IMR-90 (cell line): ENCODE measurements around the gene SLCO2B1. TPM values are rescaled to one million over a fixed set of nuclear protein-coding genes. Genes with fewer than 3 reads are reported as not detected.

ENCODE experiments used
- ATAC-seq: fragments of 200-7000 bp; cut with Tn5 transposase; 2 replicates; pipeline ENCODE4 v1.9.1; 2020; ENCODE audit warnings: low read depth, mild to moderate bottlenecking, moderate library complexity
- BruUV-seq: library from RNA; stranded (reverse); fragments of 400-500 nt; replicated peaks from 2 replicates; lab custom pipeline; 2021; lab: Mats Ljungman, UMichigan
- CTCF ChIA-PET: fragments of 300-600 bp; formaldehyde crosslinking; extraction: SDS; loops from one replicate; lab custom pipeline; 2021; ENCODE audit warnings: antibody characterized with exemption; lab: Yijun Ruan, JAX
- POLR2A ChIA-PET: fragments of 300-600 bp; sonication (Branson Sonifier 250); formaldehyde crosslinking; loops from one replicate; lab custom pipeline; 2022; ENCODE audit warnings: antibody characterized with exemption; ENCODE audit not compliant: unreplicated experiment; lab: Charles Lee
- DNase-seq: peaks from one replicate; pipeline ENCODE4 v3.0.0; 2013
- H2AFZ ChIP-seq: replicated peaks from 2 replicates; pipeline ENCODE3; 2013; ENCODE audit warnings: low read length, mild to moderate bottlenecking; ENCODE audit not compliant: poor library complexity
- H2AK5ac ChIP-seq: 2 replicates; pipeline ENCODE4 v1.6.1; 2013; ENCODE audit warnings: low read depth, low read length, inconsistent platforms
- H2AK9ac ChIP-seq: replicated peaks from 2 replicates; pipeline ENCODE3; 2013; ENCODE audit warnings: mild to moderate bottlenecking, low read depth, low read length, moderate library complexity; ENCODE audit not compliant: poor library complexity
- H2BK120ac ChIP-seq: 2 replicates; pipeline ENCODE4 v1.6.1; 2013; ENCODE audit warnings: low read depth, low read length, inconsistent platforms
- H2BK15ac ChIP-seq: 3 replicates; pipeline ENCODE4 v1.6.1; 2013; ENCODE audit warnings: low read depth, low read length, inconsistent platforms
- H2BK20ac ChIP-seq: 2 replicates; pipeline ENCODE4 v1.6.1; 2013; ENCODE audit warnings: low read depth, mild to moderate bottlenecking, inconsistent platforms, low read length, moderate library complexity
- H2BK5ac ChIP-seq: 2 replicates; pipeline ENCODE4 v1.6.1; 2013; ENCODE audit warnings: mild to moderate bottlenecking, low read depth, low read length, inconsistent platforms; ENCODE audit not compliant: poor library complexity, severe bottlenecking
- H3K14ac ChIP-seq: replicated peaks from 2 replicates; pipeline ENCODE4 v1.6.1; 2013; ENCODE audit warnings: low read depth, low read length, inconsistent platforms
- H3K18ac ChIP-seq: 2 replicates; pipeline ENCODE4 v1.6.1; 2013; ENCODE audit warnings: low read depth, low read length, control low read depth
- H3K23ac ChIP-seq: 2 replicates; pipeline ENCODE4 v1.6.1; 2013; ENCODE audit warnings: low read depth, low read length, inconsistent platforms
- H3K27ac ChIP-seq: 2 replicates; pipeline ENCODE4 v1.5.1; 2013; ENCODE audit warnings: mild to moderate bottlenecking, control low read depth, low read length; ENCODE audit not compliant: insufficient read depth
- H3K27me3 ChIP-seq: 2 replicates; pipeline ENCODE4 v1.6.1; 2013; ENCODE audit warnings: low read length; ENCODE audit not compliant: control insufficient read depth, insufficient read depth
- H3K36me3 ChIP-seq: 2 replicates; pipeline ENCODE4 v1.6.1; 2013; ENCODE audit warnings: low read length, mixed read lengths; ENCODE audit not compliant: control insufficient read depth, insufficient read depth
- H3K4ac ChIP-seq: 2 replicates; pipeline ENCODE4 v1.6.1; 2013; ENCODE audit warnings: low read depth, low read length, inconsistent platforms
- H3K4me1 ChIP-seq: 2 replicates; pipeline ENCODE4 v1.6.1; 2013; ENCODE audit warnings: low read length, mixed read lengths; ENCODE audit not compliant: control insufficient read depth, insufficient read depth
- H3K4me2 ChIP-seq: 2 replicates; pipeline ENCODE4 v1.6.1; 2013; ENCODE audit warnings: low read depth, mild to moderate bottlenecking, control low read depth, low read length, moderate library complexity
- H3K4me3 ChIP-seq: 2 replicates; pipeline ENCODE4 v1.5.1; 2013; ENCODE audit warnings: low read depth, mild to moderate bottlenecking, control low read depth, low read length, moderate library complexity; ENCODE audit not compliant: insufficient read depth
- H3K56ac ChIP-seq: 2 replicates; pipeline ENCODE4 v1.6.1; 2013; ENCODE audit warnings: low read length, inconsistent platforms; ENCODE audit not compliant: insufficient read depth; ENCODE audit errors: extremely low read depth
- H3K79me1 ChIP-seq, 2 experiments: 2 replicates each; pipeline ENCODE4 v1.6.1; 2013; ENCODE audit warnings: low read length in 2 of 2, inconsistent platforms in 1 of 2, low read depth in 1 of 2
- H3K9ac ChIP-seq: 2 replicates; pipeline ENCODE4 v1.6.1; 2013; ENCODE audit warnings: low read depth, low read length, control low read depth
- H3K9me1 ChIP-seq: 2 replicates; pipeline ENCODE4 v1.6.1; 2013; ENCODE audit warnings: low read length, inconsistent platforms; ENCODE audit not compliant: insufficient read depth
- H3K9me3 ChIP-seq: 2 replicates; pipeline ENCODE4 v1.6.1; 2013; ENCODE audit warnings: low read length; ENCODE audit not compliant: control insufficient read depth, insufficient read depth
- H4K20me1 ChIP-seq: 2 replicates; pipeline ENCODE4 v1.6.1; 2013; ENCODE audit warnings: low read length, inconsistent platforms; ENCODE audit not compliant: insufficient read depth
- H4K5ac ChIP-seq: 2 replicates; pipeline ENCODE4 v1.6.1; 2013; ENCODE audit warnings: mild to moderate bottlenecking, low read depth, low read length, control low read depth
- H4K8ac ChIP-seq, 2 experiments: 2 replicates each; pipeline ENCODE4 v1.6.1; 2013; ENCODE audit warnings: low read depth in 2 of 2, low read length in 2 of 2, control low read depth in 1 of 2, inconsistent platforms in 1 of 2
- H4K91ac ChIP-seq: 2 replicates; pipeline ENCODE4 v1.6.1; 2013; ENCODE audit warnings: low read depth, low read length, inconsistent platforms; ENCODE audit not compliant: insufficient read depth
- BHLHE40 ChIP-seq: fragments of 150-350 bp; IDR thresholded peaks from 2 replicates; pipeline ENCODE4 v1.6.1; 2016; ENCODE audit warnings: mild to moderate bottlenecking, low read depth, low read length
- CEBPB ChIP-seq: IDR thresholded peaks from 2 replicates; pipeline ENCODE4 v1.6.1; 2012; ENCODE audit warnings: low read depth, low read length, improper control_type of control experiment
- FOS ChIP-seq: fragments of 150-350 bp; IDR thresholded peaks from 2 replicates; pipeline ENCODE4 v1.6.1; 2016; ENCODE audit warnings: low read depth, low read length
- MAFK ChIP-seq: IDR thresholded peaks from 2 replicates; pipeline ENCODE4 v1.6.1; 2012; ENCODE audit warnings: low read depth, low read length, improper control_type of control experiment
- MAZ ChIP-seq: IDR thresholded peaks from 2 replicates; pipeline ENCODE4 v1.6.1; 2012; ENCODE audit warnings: low read depth, mild to moderate bottlenecking, low read length, improper control_type of control experiment, moderate library complexity, borderline replicate concordance
- MXI1 ChIP-seq: IDR thresholded peaks from 2 replicates; pipeline ENCODE4 v1.6.1; 2012; ENCODE audit warnings: low read depth, mild to moderate bottlenecking, low read length, moderate library complexity, borderline replicate concordance
- NFE2L2 ChIP-seq: fragments of 150-350 bp; IDR thresholded peaks from 2 replicates; pipeline ENCODE4 v1.6.1; 2016; ENCODE audit warnings: low read depth, mild to moderate bottlenecking, low read length
- POLR2A ChIP-seq: IDR thresholded peaks from 2 replicates; pipeline ENCODE4 v1.6.1; 2012; ENCODE audit warnings: mild to moderate bottlenecking, low read depth, low read length
- RAD21 ChIP-seq: IDR thresholded peaks from 2 replicates; pipeline ENCODE4 v1.6.1; 2012; ENCODE audit warnings: low read length, improper control_type of control experiment
- RCOR1 ChIP-seq: IDR thresholded peaks from 2 replicates; pipeline ENCODE4 v1.6.1; 2012; ENCODE audit warnings: mild to moderate bottlenecking, low read length, improper control_type of control experiment; ENCODE audit not compliant: insufficient replicate concordance
- RFX5 ChIP-seq: IDR thresholded peaks from 2 replicates; pipeline ENCODE4 v1.8.0; 2012; ENCODE audit warnings: low read depth, mild to moderate bottlenecking, low read length, moderate library complexity
- SMC3 ChIP-seq: fragments of 150-350 bp; IDR thresholded peaks from 2 replicates; pipeline ENCODE4 v1.6.1; 2016; ENCODE audit warnings: low read depth, mild to moderate bottlenecking, antibody characterized with exemption, low read length, moderate library complexity
- WGBS, 2 experiments: methylation state at CpG; one replicate each; pipeline versions ENCODE4 v1.1.5 to v1.1.7; 2013; ENCODE audit warnings: missing lambda C conversion rate in 2 of 2; ENCODE audit not compliant: insufficient read length in 1 of 2; ENCODE audit errors: extremely low coverage in 2 of 2; 5-methylcytosine and 5-hydroxymethylcytosine counted together
- dilution Hi-C: fragments of 300-500 bp; cut with HindIII; formaldehyde crosslinking; loops from one replicate; pipeline ENCODE4 v1.14.3; 2018; ENCODE audit warnings: low sequenced_read_pairs; ENCODE audit not compliant: unreplicated experiment
- in situ Hi-C: fragments of 300-500 bp; cut with MboI; formaldehyde crosslinking; loops from 3 replicates; pipeline ENCODE4 v1.14.3; 2019; ENCODE audit warnings: low sequenced_read_pairs, inconsistent platforms, mixed read lengths
- intact Hi-C: fragments of 100-400 bp; cut with micrococcal nuclease; formaldehyde crosslinking; loops from 2 replicates; pipeline ENCODE4 v1.10.0; 2022
- polyA plus RNA-seq, 3 experiments: library from polyadenylated mRNA; depleted of rRNA; stranded (reverse); fragments of >200 nt; gene quantifications; 2 replicates each; pipeline ENCODE4 v1.2.3, GENCODE V29; 2012; ENCODE audit warnings: low replicate concordance in 1 of 3
- total RNA-seq: library from RNA; depleted of rRNA; stranded (reverse); fragments of >200 nt; gene quantifications from 2 replicates; pipeline ENCODE4 v1.2.3, GENCODE V29; 2012
- TF ChIP-seq, protein P1 (sequence below): fragments of 150-350 bp; IDR thresholded peaks from 2 replicates; pipeline ENCODE4 v1.6.1; 2016; ENCODE audit warnings: low read depth, mild to moderate bottlenecking, low read length, moderate library complexity, borderline replicate concordance
- TF ChIP-seq, protein P2 (sequence below): fragments of 150-350 bp; IDR thresholded peaks from 2 replicates; pipeline ENCODE4 v1.6.1; 2017; ENCODE audit warnings: mild to moderate bottlenecking, antibody characterized with exemption, low read length, low read depth

SLCO2B1 gene
- total and polyA plus RNA-seq, 2 of the 4 experiments (the other 2 are of a cell fraction): not detected

DNA sequence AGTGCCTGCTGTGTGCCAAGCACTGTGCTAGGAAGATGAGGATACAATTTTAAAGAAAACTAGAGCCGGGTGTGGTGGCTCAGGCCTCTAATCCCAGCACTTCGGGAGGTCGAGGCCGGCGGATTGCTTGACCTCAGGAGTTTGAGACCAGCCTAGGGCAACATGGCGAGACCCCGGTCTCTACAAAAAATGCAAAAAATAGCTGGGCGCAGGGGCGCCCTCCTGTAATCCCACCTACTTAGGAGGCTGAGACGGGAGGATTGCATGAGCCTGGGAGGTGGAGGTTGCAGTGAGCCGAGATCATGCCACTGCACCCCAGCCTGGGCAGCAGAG lies 98.0 kb downstream of the SLCO2B1 start:
- intact Hi-C loops: loop anchor here (1.0 to 5.0 kb wide), 5 partner anchors 105 to 320 kb away; partner anchors contain the start of genes SPCS2 and XRRA1
- Histone ChIP-seq H3K79me1 (no peaks in the 10 kb centered on the region), H2BK120ac (no peak overlapping the region), H3K56ac (no peak overlapping the region), H2AK5ac (no peak overlapping the region), H4K8ac (no peak overlapping the region), H3K23ac (no peak overlapping the region), H3K36me3 (no peaks in the 10 kb centered on the region), H3K4me3 (no peak overlapping the region), H2BK15ac (no peak overlapping the region), H3K27ac (no peak overlapping the region), H3K4ac (no peak overlapping the region), H4K20me1 (no peaks in the 10 kb centered on the region), H2BK5ac (no peak overlapping the region), H3K14ac (no peak overlapping the region), H2AK9ac (no peak overlapping the region), H3K9me1 (no peaks in the 10 kb centered on the region), H2BK20ac (no peak overlapping the region), H3K18ac (no peak overlapping the region), H4K91ac (no peak overlapping the region), H3K9me3 (peaks cover 3% of the 10 kb centered on the region), H2AFZ (no peak overlapping the region), H3K27me3 (peaks cover 37% of the 10 kb centered on the region), H4K5ac (no peak overlapping the region), H3K4me2 (no peak overlapping the region), H3K9ac (no peak overlapping the region), H3K4me1 (no peaks in the 10 kb centered on the region)
- 0% methylated on average over 2 of the region's 11 CpGs; no CpG with 5 or more reads in 1 of the 2 experiments for WGBS, 2 experiments
- in situ Hi-C loops: loop anchor here (5.0 kb wide), 3 partner anchors 102 to 322 kb away; no protein-coding TSS in a partner anchor
- no peak for TF ChIP-seq FOS
- no peak for TF ChIP-seq RCOR1
- TF ChIP-seq BHLHE40: no peak
- TF ChIP-seq MXI1: no peak
- TF ChIP-seq RFX5: no peak
- TF ChIP-seq NFE2L2: no peak
- TF ChIP-seq, protein P1, sequence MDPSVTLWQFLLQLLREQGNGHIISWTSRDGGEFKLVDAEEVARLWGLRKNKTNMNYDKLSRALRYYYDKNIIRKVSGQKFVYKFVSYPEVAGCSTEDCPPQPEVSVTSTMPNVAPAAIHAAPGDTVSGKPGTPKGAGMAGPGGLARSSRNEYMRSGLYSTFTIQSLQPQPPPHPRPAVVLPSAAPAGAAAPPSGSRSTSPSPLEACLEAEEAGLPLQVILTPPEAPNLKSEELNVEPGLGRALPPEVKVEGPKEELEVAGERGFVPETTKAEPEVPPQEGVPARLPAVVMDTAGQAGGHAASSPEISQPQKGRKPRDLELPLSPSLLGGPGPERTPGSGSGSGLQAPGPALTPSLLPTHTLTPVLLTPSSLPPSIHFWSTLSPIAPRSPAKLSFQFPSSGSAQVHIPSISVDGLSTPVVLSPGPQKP: no peak
- TF ChIP-seq POLR2A: no peak
- no peak for TF ChIP-seq CEBPB
- TF ChIP-seq MAFK: no peak
- TF ChIP-seq MAZ: no peak
- TF ChIP-seq RAD21: no peak
- TF ChIP-seq SMC3: no peak
- TF ChIP-seq, protein P2, sequence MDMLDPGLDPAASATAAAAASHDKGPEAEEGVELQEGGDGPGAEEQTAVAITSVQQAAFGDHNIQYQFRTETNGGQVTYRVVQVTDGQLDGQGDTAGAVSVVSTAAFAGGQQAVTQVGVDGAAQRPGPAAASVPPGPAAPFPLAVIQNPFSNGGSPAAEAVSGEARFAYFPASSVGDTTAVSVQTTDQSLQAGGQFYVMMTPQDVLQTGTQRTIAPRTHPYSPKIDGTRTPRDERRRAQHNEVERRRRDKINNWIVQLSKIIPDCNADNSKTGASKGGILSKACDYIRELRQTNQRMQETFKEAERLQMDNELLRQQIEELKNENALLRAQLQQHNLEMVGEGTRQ: no peak
- dilution Hi-C loops: no loop called here
- DNase-seq (no peak), ATAC-seq (no peak)
- CTCF ChIA-PET: interaction anchor here (0.6 to 2.2 kb wide), 10 partner anchors 8 to 324 kb away, joined by 3 to 12 read pairs (median 5); no protein-coding TSS in a partner anchor
- POLR2A ChIA-PET: no interaction called here
- BruUV-seq: no TSS peak
